ENCODE measurements around the gene RAB11FIP4. TPM values are rescaled to one million over a fixed set of nuclear protein-coding genes. Genes with fewer than 3 reads are reported as not detected.

RAB11FIP4 gene
- total and polyA plus RNA-seq, 10 of the 15 experiments (the other 5 are each of a cell fraction or from before 2014, with no cell fraction given) = 1.4 to 27.0 (median 17.6) TPM

- TF ChIP-seq ZSCAN29 (IDR thresholded peaks at IDR 0.05) (no peak), ZNF384 (IDR thresholded peaks at IDR 0.05; ENCODE audit: borderline replicate concordance, low read depth, low read length) (no peak), ZNF207 (IDR thresholded peaks at IDR 0.05; ENCODE audit: borderline replicate concordance) (no peak), NFXL1 (IDR thresholded peaks at IDR 0.05; ENCODE audit: borderline replicate concordance) (no peak), RELA (IDR thresholded peaks at IDR 0.05; ENCODE audit: borderline replicate concordance, partially characterized antibody) (no peak), GATAD2B (conservative IDR thresholded peaks at IDR 0.05; ENCODE audit: low read depth) (no peak), TCF7 (IDR thresholded peaks at IDR 0.05; ENCODE audit: borderline replicate concordance) (no peak)
Observed at GRCh38 chr17:31390426-31390747, 1.1 kb upstream of the RAB11FIP4 start (continued).

GRCh38 chr17:31390748-31391495, 553 bp upstream of the RAB11FIP4 start:
- RAD21 ChIA-PET (ENCODE audit: unreplicated experiment) = no interaction called here
- Histone ChIP-seq H3K4me3 (no peak overlapping the region), H3K36me3 (ENCODE audit: control insufficient read depth in 2 of 2, insufficient read depth in 2 of 2, low read length in 1 of 2) (no peaks in the 10 kb centered on the region), H3K9me3 (replicated peaks; ENCODE audit: control insufficient read depth, insufficient read depth, low read length) (no peaks in the 10 kb centered on the region), H3K27me3 (replicated peaks in 1 of 2; ENCODE audit: control insufficient read depth in 2 of 2, insufficient read depth in 2 of 2, low read length in 1 of 2) (peaks cover 12% of the 10 kb centered on the region in 2 experiments), H3K9ac (ENCODE audit: control insufficient read depth, insufficient read depth, low read length) (no peak overlapping the region), H2AFZ (ENCODE audit: control insufficient read depth, low read depth, low read length) (no peak overlapping the region), H4K20me1 (ENCODE audit: control insufficient read depth, insufficient read depth) (no peaks in the 10 kb centered on the region; the same call in 1 of the 2 replicates), H3K27ac (ENCODE audit: control insufficient read depth, insufficient read depth) (no peak overlapping the region), H3K79me2 (ENCODE audit: control insufficient read depth, insufficient read depth, low read length) (no peaks in the 10 kb centered on the region), H3K4me1 (ENCODE audit: control insufficient read depth, insufficient read depth, low read length) (no peaks in the 10 kb centered on the region), H3K4me2 (ENCODE audit: control insufficient read depth, insufficient read depth) (peak overlapping the region; percentile 33; the same call in 1 of the 2 replicates)
- no peak for DNase-seq (ENCODE audit: low read depth, low spot score)
- CTCF ChIA-PET = no interaction called here
- SMC1A ChIA-PET (ENCODE audit: uncharacterized antibody, unreplicated experiment) = no interaction called here
- intact Hi-C loops (cut with micrococcal nuclease; ENCODE audit: unreplicated experiment) = no loop called here
- no TSS peak for BruUV-seq (replicated peaks)
- no peak for FAIRE-seq
- ATAC-seq = peak; percentile 10; the same call in 1 of the 3 replicates
- in situ Hi-C loops (cut with MboI) = no loop called here
- POLR2A ChIA-PET = no interaction called here
- WGBS (ENCODE audit: insufficient coverage, insufficient replicate concordance, low lambda C conversion rate, missing lambda C conversion rate) = 41% methylated on average over 38 of the region's 56 CpGs
- TF ChIP-seq ZNF274 (IDR thresholded peaks at IDR 0.05; ENCODE audit: insufficient read depth, insufficient read length) = no peak
- no peak for TF ChIP-seq SREBF1 (IDR thresholded peaks at IDR 0.05; ENCODE audit: low read length)
- no peak for TF ChIP-seq JUND (IDR thresholded peaks at IDR 0.05; ENCODE audit: low read depth, low read length)
- no peak for TF ChIP-seq BRCA1 (IDR thresholded peaks at IDR 0.05; ENCODE audit: low read depth, low read length)
- no peak for TF ChIP-seq MAX (IDR thresholded peaks at IDR 0.05; ENCODE audit: low read depth, low read length)
- no peak for TF ChIP-seq ZBED1 (IDR thresholded peaks at IDR 0.05; ENCODE audit: borderline replicate concordance)
- TF ChIP-seq CBX5 (IDR thresholded peaks at IDR 0.05; ENCODE audit: low read depth) = no peak
- TF ChIP-seq, protein P1, sequence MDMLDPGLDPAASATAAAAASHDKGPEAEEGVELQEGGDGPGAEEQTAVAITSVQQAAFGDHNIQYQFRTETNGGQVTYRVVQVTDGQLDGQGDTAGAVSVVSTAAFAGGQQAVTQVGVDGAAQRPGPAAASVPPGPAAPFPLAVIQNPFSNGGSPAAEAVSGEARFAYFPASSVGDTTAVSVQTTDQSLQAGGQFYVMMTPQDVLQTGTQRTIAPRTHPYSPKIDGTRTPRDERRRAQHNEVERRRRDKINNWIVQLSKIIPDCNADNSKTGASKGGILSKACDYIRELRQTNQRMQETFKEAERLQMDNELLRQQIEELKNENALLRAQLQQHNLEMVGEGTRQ (IDR thresholded peaks at IDR 0.05; ENCODE audit: borderline replicate concordance, low read depth, low read length) = no peak
- no peak for TF ChIP-seq SMC3 (IDR thresholded peaks at IDR 0.05; ENCODE audit: borderline replicate concordance, low read length)
- TF ChIP-seq FOS (IDR thresholded peaks at IDR 0.05; ENCODE audit: borderline replicate concordance, extremely low read depth, insufficient read length) = no peak
- no peak for TF ChIP-seq CREB1 (IDR thresholded peaks at IDR 0.05; ENCODE audit: low read depth)
- no peak for TF ChIP-seq ZSCAN29 (IDR thresholded peaks at IDR 0.05)
- no peak for TF ChIP-seq ATF7 (IDR thresholded peaks at IDR 0.05; ENCODE audit: low read depth)
- TF ChIP-seq ZNF207 (IDR thresholded peaks at IDR 0.05; ENCODE audit: borderline replicate concordance) = no peak
